GM19463 (cell line): Measurements from ENCODE around the gene RSF1.
A peak's percentile ranks its signal among the peaks of the same experiment; 100 is the strongest.
"Not testable (repeated sequence)": the region's sequence is repeated elsewhere in the genome, so short reads cannot be mapped to it uniquely, and the experiment has no call there.

ENCODE experiments used
- ATAC-seq: cut with Tn5 transposase; IDR thresholded peaks from one replicate; pipeline ENCODE4 v1.9.1; 2021; ENCODE audit warnings: mild to moderate bottlenecking, moderate library complexity; ENCODE audit not compliant: unreplicated experiment

Gene RSF1, protein sequence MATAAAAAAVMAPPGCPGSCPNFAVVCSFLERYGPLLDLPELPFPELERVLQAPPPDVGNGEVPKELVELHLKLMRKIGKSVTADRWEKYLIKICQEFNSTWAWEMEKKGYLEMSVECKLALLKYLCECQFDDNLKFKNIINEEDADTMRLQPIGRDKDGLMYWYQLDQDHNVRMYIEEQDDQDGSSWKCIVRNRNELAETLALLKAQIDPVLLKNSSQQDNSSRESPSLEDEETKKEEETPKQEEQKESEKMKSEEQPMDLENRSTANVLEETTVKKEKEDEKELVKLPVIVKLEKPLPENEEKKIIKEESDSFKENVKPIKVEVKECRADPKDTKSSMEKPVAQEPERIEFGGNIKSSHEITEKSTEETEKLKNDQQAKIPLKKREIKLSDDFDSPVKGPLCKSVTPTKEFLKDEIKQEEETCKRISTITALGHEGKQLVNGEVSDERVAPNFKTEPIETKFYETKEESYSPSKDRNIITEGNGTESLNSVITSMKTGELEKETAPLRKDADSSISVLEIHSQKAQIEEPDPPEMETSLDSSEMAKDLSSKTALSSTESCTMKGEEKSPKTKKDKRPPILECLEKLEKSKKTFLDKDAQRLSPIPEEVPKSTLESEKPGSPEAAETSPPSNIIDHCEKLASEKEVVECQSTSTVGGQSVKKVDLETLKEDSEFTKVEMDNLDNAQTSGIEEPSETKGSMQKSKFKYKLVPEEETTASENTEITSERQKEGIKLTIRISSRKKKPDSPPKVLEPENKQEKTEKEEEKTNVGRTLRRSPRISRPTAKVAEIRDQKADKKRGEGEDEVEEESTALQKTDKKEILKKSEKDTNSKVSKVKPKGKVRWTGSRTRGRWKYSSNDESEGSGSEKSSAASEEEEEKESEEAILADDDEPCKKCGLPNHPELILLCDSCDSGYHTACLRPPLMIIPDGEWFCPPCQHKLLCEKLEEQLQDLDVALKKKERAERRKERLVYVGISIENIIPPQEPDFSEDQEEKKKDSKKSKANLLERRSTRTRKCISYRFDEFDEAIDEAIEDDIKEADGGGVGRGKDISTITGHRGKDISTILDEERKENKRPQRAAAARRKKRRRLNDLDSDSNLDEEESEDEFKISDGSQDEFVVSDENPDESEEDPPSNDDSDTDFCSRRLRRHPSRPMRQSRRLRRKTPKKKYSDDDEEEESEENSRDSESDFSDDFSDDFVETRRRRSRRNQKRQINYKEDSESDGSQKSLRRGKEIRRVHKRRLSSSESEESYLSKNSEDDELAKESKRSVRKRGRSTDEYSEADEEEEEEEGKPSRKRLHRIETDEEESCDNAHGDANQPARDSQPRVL (N-terminal part only)

DNA sequence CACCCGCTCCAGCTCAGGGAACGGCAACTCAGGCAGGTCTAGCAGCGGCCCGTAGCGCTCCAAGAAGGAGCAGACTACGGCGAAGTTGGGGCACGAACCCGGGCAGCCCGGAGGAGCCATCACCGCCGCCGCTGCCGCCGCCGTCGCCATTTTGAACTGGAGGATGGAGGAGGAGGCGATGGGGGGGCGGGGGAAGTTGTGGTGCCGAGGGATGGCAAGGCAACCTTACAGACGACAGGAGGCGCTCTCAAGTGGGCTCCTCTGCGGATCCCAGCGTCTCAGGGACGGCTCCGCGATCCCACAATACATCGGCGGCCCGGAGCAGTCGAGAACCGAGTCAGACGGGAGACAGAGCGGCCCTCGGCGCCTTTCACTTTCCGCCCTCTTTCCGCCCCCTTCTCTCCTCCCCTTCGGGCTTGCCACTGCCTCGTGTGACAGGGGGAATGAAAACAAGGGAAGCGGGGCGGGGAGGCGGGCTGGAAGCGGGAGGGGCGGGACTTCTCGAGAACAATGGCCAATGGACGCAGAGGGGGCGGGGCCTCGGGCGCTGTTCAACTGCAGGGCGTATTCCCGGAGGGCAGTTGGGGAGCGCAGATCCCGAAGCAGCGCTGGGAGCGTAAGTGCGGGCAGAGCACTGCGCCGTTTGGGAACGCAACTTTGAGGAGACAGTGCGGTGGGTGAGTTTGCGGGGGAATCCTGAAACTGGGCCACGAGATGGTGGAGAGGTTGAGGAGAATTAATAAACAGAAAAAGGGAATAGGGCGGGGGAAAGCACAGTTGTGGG lies at the start of gene RSF1, which contains the start of gene AAMDC:
Gene RSF1, minus strand, starts transcription at position 158 of the 784 bp plus-strand sequence. Its CDS starts 8 bp downstream, at position 150.
Gene AAMDC, plus strand, starts transcription at position 580 of the 784 bp plus-strand sequence. CDS start 21,353 bp downstream, outside the sequence.
- ATAC-seq, result peak; percentile 80

DNA sequence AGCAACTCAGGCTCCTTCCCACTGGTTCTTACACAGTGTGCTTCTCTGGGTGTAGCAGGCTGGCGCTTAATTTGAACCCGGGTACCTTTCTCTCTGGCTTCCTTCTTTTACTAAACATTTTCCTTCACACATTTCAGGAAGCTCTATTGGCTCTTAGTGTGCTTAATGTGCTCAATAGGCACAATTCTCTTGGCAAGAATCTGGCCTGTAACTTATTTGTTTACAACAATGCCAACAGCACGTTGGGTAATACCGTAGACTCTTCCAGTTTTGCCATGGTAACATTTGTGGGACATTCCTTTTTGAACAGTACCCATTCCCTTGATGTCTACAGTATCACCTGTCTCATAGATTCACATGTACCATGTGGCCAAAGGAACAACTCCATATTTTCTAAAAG lies 48.2 kb upstream of the RSF1 start:
- ATAC-seq, result no peak

DNA sequence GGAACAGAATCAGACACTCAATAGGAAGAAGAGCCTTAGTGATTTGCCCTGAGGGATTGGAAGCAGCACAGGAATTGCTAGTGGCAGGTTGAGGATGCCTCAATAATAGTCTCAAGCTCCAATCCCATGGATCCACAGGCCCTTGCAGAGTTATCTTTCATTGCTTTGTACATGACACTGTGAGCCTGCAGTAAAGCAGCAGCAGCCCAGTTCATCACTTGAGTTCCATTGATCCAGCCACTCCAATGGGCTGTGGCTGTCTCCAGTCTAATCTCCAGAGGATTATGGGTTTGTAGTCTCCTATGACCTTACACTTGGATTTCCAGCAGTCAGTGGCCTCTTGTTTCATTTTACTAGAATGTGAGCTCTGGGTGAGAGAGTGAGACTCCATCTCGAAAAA lies 45.8 kb upstream of the RSF1 start:
- no peak for ATAC-seq

DNA sequence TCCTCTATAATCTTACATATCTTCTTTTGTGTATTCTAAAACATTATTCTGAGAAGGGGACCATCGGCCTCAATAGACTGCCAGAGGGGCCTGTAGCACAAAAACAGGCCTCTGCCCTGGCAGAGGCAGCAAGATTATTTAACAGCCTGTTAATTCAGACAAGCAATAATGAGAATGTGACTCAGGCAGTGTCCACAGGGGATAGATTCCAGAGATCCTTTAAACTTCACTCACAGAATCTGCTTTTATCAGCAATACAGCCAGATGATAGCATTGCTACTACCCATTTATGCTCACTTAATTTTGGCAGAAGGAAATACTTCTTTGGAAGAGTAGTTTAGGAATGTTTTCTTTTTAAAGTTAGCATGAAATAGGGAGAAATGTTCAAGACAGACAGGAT lies 45.3 kb upstream of the RSF1 start:
- no peak for ATAC-seq

DNA sequence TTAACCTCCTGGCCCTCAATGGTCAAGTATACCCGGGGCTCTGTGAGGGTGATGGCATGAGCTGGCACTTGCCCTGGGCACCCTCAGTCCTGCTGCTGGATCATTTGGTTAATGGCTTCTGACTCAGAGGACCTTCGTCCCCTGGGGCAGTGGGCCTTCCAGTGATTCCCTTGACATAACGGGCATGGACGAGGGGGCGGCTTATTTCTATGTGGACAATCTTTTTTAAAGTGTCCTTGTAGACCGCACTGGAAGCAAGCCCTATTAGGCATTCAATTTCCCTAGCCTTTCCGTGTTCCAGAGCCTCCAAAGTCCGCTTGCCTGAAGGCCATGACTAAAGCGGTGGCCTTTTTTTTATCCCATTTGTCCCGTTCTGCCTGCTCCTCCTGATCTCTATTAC lies 40.9 kb upstream of the RSF1 start:
- ATAC-seq, result not testable (repeated sequence)

DNA sequence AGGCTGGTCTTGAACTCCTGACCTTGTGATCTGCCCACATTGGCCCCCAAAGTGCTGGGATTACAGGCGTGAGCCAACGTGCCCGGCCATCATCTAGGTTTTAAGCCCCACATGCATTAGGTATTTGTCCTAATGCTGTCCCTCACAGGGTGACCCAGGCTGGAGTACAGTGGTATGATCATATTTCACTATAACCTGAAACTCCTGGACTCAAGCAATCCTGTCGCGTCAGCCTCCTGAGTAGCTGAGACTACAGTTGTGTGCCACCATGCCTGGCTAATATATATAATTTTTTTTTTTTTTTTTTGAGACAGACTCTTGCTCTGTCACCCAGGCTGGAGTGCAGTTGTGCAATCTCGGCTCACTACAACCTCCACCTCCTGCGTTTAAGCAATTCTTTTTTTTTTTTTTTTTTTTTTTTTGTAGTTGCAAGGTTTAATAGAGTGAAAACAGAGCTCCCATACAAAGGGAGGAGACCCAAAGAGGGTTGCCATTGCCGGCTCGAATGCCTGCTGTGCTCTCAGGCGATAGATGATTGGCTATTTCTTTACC lies 37.5 kb upstream of the RSF1 start:
- not testable (repeated sequence) for ATAC-seq

DNA sequence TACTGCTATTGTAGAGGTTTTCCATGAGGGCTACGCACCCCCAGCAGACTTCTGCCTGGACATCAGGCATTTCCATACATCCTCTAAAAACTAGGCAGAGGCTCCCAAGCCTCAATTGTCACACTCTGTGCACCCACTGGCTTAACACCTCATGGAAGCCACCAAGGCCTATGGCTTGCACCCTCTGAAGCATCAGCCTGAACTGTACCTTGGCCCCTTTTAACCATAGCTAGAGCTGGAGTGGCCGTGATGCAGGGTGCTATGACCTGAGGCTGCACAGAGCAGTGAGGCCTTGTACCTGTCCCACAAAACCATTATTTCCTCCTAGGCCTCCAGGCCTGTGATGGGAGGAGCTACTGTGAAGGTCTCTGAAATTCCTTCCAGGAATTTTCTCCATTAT lies 34.3 kb upstream of the RSF1 start:
- ATAC-seq, result no peak

DNA sequence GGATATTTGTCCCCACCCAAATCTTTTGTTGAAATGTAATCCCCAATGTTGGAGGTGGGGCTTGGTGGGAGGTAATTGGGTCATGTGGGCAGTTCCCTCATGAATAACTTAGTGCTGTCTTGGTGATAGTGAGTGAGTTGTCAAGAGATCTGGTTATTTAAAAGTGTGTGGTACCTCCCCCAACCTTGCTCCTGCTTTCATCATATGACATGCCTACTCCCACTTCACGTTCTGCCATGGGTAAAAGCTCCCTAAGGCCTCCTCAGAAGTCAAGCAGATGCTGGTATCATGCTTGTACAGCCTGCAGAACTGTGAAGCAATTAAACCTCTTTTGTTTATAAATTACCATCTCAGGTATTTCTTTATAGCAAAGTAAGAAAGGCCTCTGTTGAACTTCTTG lies 31.0 kb upstream of the RSF1 start:
- no peak for ATAC-seq

DNA sequence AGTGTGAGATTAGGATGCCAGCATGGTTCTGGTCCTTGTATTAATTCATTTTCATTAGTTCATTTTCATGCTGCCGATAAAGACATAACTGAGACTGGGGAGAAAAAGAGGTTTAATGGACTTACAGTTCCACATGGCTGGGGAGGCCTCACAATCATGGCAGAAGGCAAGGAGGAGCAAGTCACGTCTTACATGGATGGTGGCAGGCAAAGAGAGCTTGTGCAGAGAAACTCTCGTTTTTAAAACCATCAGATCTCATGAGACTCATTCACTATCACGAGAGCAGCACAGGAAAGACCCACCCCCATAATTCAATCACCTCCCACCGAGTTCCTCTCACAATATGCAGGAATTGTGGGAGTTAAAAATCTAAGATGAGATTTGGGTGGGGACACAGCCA lies 23.2 kb upstream of the RSF1 start:
- not testable (repeated sequence) for ATAC-seq

DNA sequence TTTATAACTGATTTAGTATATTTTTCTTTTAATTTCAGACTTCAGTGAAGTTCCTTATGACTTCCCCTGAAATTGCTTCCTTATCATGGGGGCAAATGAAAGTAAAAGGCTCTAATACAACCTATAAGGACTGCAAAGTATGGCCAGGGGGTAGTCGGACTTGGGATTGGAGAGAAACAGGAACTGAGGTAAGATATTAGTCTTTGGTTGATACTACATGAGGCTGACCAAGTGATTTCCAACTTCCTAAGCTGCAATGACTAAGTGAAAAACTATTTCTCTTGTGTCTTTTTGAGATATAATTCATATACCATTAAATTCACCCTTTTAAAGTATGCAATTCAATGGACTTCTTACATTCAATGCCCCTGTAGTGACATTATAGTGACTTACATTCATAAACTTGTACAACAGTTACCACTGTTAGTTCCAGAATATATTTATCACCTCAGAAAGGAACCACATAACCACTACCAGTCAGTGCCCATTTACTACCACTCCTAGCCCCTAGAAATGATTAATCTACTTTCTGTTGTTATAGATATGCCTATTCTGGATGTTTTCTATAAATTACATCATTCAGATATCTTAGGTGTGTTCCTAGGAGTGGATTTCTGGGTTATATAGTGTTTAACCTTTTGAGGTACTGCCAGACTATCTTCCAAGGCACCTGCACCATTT lies 22.1 kb upstream of the RSF1 start:
- no peak for ATAC-seq

DNA sequence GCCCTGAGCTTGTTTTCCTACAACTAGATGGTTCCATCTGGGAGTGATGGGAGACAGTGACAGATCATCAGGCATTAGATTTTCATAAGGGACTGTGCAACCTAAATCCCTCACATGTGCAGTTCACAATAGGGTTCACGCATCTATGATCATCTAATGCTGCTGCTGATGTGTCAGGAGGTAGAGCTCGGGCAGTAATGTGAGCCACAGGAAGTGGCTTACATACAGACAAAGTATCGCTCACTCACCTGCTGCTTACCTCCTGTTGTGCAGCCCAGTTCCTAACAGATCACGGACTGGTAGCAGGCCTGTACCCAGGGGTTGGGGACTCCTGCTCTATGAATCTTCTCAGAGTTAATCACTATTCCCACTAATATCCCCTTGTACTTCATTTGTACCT lies 12.8 kb upstream of the RSF1 start:
- ATAC-seq, result no peak

DNA sequence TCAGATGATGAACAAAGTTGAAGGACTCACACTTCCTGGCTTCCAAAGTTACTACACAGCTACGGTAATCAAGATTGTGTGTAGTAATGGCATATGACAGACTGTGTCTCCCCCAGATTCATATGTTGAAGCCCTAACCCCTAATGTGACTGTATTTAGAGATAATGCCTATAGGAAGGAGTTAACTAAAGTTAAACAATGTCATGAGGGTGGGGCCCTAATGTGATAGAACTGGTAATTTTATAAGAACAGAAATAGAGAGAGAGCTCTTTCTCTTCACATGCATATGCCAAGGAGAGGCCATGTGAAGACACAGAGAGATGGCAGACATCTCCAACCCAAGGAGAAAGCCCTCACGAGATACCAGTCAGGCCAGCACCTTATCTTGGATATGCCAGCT lies 8.4 kb upstream of the RSF1 start:
- no peak for ATAC-seq

DNA sequence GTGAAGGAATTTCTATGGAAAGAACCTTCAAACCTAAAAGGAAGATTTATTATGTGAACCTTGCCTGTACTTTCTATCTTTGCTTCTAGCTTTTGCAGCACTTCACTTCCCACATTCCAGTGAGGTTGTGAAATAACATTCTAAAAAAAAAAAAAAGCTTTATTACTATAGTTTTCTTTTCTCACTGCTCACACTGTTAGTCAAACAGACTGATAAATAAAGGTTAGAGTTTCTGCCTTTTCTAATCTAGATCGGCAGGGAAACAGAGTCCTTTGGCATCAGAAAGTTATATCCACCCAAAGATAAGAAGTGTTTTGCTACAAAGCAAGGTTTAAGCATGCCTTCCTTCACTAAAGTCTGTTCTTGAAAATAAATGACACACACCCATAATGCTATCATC lies 3.3 kb upstream of the RSF1 start:
- no peak for ATAC-seq

DNA sequence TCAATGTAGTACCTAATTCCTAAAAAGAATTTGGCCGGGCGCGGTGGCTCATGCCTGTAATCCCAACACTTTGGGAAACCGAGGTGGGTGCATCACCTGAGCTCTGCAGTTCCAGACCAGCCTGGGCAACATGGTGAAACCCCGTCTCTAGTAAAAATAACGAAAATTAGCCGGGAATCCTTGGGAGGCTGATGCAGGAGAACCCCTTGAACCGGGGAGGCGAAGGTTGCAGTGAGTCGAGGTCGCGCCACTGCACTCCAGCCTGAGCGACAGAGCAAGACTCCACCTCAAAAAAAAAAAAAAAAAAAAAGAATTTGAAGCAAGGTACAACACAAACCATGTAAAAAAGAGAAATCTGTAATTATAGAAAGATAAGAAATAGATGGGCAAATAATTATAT lies 1.6 kb upstream of the RSF1 start:
- ATAC-seq, result not testable (repeated sequence)

DNA sequence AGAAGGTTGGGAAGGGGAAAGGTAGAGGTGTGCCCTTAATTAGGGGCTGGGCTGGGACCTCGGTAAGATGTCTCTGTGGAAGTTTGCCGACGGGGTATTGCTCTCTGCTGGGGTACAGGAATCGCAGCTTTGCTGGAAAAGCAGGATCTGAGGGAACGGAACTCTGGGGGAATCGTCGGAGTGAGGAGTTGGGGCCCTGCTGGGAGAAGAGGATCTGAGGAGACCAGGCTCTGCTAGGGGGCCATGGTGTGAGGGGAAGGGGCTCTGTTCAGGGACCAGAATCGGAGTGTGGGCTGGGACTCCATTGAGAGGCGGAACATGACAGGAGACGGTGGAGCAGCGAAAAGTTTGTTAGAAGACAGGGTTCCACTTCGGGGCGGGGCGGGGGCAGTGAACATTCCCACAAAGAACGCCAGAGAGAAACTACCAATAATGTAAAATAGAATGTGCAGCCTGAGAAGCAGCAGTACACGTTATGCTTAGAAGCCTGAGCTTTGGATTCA lies 878 bp upstream of the RSF1 start:
- no peak for ATAC-seq

DNA sequence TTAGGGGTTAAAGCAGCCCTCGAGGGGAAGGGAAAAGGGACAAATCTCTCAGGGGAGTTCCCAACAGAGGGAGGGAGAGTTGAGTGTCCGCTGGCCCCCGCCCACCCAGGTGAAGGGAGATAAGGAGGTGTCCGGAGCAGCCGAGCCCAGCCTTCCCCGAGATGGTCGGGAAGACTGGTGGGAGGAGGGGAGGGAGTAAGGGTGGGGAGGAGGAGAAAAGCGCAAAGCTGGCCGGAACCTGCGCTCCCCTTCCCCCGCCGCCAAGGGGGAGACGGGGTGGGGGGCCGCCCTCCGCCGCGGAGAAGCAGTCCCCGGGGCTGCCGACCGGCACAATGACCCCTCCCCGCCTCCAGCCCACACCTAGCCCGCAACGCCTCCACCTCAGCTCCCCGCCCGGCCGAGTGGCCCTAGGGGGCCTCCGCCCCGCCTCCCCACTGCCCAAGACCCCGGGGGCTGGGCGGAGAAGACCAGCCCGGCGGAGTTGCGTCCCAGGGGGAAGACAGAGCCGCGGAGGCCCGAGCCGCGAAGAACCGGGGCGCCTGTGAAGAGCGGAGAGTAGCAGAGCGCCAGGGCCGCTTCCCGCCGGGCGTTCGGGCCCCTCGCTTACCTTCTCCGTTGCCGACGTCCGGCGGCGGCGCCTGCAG lies 479 bp downstream of the RSF1 start:
- ATAC-seq, result peak; percentile 7

DNA sequence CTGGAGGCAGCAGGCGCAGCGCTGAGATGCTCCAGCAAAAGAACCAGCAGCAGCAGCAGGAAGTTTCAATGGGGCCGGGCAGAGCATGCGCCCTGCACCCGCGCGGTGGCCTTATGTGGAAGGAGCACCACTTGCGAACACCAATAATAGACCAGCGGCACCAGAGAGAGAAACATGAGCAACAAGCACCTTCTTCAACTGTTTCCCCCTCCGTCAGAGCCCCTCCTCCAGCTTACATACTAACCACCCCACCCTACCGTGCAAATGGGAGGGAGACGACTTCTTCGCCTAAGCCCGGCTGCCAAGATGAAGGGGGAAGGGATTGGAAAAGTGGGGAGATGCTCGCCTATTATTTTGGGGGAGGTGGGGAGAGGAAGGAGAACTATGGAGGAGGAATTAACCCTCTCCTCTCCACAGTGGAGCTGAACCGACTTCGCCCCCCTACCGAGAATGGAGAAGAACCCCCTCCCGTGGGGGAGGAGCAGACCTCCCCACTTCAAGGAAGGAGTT lies 1.1 kb downstream of the RSF1 start:
- peak; percentile 46 for ATAC-seq

DNA sequence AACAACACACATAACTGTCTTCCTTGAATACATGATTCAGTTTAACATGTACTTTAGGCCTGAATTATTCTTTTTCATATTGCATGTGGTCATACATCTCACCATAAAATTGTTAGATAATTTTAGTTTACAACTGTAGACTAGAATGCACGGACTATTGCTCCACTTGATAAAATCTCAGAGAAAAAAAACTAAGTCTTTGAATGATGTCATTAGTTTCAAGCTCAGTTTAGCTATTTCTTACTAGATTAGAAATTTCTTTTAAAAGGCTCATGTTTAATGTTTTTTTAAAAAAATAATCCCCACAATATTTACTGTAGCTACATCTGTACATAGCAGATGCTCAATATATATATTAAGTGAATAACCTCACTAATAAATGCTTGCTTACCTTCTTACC lies 5.1 kb downstream of the RSF1 start:
- ATAC-seq, result no peak
